ENCODE data around the gene ZNF473.

The ZNF473 gene

DNA sequence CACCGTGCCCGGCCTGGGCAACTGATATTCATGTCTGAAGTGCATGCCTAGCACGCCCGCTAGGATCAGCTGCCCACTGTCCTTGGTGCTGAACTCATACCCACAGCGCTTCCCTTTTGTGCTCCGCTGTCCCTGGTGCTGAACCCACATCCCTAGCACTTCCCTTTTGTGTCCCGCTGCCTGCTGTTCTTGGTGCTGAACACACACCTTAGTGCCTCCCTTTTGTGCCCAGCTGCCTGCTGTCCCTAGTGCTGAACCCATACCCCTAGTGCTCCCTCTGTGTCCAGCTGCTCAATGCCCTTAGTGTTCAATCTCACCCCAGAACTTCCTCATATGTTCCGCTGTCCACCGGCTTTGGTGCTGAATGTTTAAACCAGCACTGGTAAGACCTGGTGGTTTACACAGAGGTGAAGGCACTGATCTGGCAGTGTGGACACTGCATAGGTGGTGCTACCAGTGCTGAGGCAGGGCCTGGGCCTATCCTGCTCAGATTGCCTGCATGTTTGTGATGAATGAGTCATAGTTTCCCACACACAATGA, 38.6 kb upstream of the ZNF473 start:
- DNase-seq: peak; percentile 83
- TF ChIP-seq CTCF (IDR thresholded peaks at IDR 0.05; ENCODE audit: low read depth, low read length, missing control alignments): peak; percentile 42
- in situ Hi-C loops (cut with HindIII; ENCODE audit: low pct_ligation_motif_present, low sequenced_read_pairs): no loop called here
- Histone ChIP-seq H3K4me3 (ENCODE audit: low read depth, low read length) (no peak overlapping the region), H3K27ac (no peak overlapping the region), H3K36me3 (replicated peaks) (peaks cover 11% of the 10 kb centered on the region), H3K27me3 (replicated peaks) (no peaks in the 10 kb centered on the region)

GRCh38 chr19:49988007-49988406, 37.8 kb upstream of the ZNF473 start:
- H3K4me3 ChIP-seq (ENCODE audit: low read depth, low read length): no peak overlapping the region
- no peak for TF ChIP-seq CTCF (IDR thresholded peaks at IDR 0.05; ENCODE audit: low read depth, low read length, missing control alignments)
- H3K36me3 ChIP-seq (replicated peaks): peaks cover 17% of the 10 kb centered on the region
- H3K27ac ChIP-seq: no peak overlapping the region
- in situ Hi-C loops (cut with HindIII; ENCODE audit: low pct_ligation_motif_present, low sequenced_read_pairs): no loop called here
- DNase-seq: no peak
- no peaks in the 10 kb centered on the region for H3K27me3 ChIP-seq (replicated peaks)

- Histone ChIP-seq H3K27me3 (replicated peaks) (no peaks in the 10 kb centered on the region), H3K4me3 (ENCODE audit: low read depth, low read length) (no peak overlapping the region), H3K27ac (no peak overlapping the region), H3K36me3 (replicated peaks) (peaks cover 19% of the 10 kb centered on the region)
- in situ Hi-C loops (cut with HindIII; ENCODE audit: low pct_ligation_motif_present, low sequenced_read_pairs): no loop called here
- DNase-seq: peak; percentile 55
- TF ChIP-seq CTCF (IDR thresholded peaks at IDR 0.05; ENCODE audit: low read depth, low read length, missing control alignments): no peak
These were observed 37.4 kb upstream of the ZNF473 start for GRCh38 chr19:49988433-49988832.

- TF ChIP-seq CTCF (IDR thresholded peaks at IDR 0.05; ENCODE audit: low read depth, low read length, missing control alignments): no peak
- Histone ChIP-seq H3K27me3 (replicated peaks) (no peaks in the 10 kb centered on the region), H3K27ac (no peak overlapping the region), H3K4me3 (ENCODE audit: low read depth, low read length) (no peak overlapping the region), H3K36me3 (replicated peaks) (peaks cover 41% of the 10 kb centered on the region)
- in situ Hi-C loops (cut with HindIII; ENCODE audit: low pct_ligation_motif_present, low sequenced_read_pairs): no loop called here
- DNase-seq: peak; percentile 22
These were observed 28.1 kb upstream of the ZNF473 start for GRCh38 chr19:49997709-49998108.

- no peak overlapping the region for H3K4me3 ChIP-seq (ENCODE audit: low read depth, low read length)
- no peak for DNase-seq
- H3K27ac ChIP-seq: no peak overlapping the region
- H3K36me3 ChIP-seq (replicated peaks): peaks cover 43% of the 10 kb centered on the region
- no peaks in the 10 kb centered on the region for H3K27me3 ChIP-seq (replicated peaks)
- no peak for TF ChIP-seq CTCF (IDR thresholded peaks at IDR 0.05; ENCODE audit: low read depth, low read length, missing control alignments)
- in situ Hi-C loops (cut with HindIII; ENCODE audit: low pct_ligation_motif_present, low sequenced_read_pairs): no loop called here
These were observed 26.3 kb upstream of the ZNF473 start for GRCh38 chr19:49999371-50000010.
